22Rv1 (cell line): ENCODE measurements around the gene HIPK2.

Experiments
- ZFX ChIP-seq: fragments of 450-650 bp; IDR thresholded peaks from 2 replicates; pipeline ENCODE4 v1.6.1; 2017; ENCODE audit warnings: antibody characterized with exemption, borderline replicate concordance
- TF ChIP-seq, protein P1 (sequence below): fragments of 450-650 bp; IDR thresholded peaks from 2 replicates; pipeline ENCODE4 v1.5.1; 2017; ENCODE audit warnings: mild to moderate bottlenecking

GRCh38 chr7:139657725-139658124, 120.1 kb downstream of the HIPK2 start:
- TF ChIP-seq, protein P1, sequence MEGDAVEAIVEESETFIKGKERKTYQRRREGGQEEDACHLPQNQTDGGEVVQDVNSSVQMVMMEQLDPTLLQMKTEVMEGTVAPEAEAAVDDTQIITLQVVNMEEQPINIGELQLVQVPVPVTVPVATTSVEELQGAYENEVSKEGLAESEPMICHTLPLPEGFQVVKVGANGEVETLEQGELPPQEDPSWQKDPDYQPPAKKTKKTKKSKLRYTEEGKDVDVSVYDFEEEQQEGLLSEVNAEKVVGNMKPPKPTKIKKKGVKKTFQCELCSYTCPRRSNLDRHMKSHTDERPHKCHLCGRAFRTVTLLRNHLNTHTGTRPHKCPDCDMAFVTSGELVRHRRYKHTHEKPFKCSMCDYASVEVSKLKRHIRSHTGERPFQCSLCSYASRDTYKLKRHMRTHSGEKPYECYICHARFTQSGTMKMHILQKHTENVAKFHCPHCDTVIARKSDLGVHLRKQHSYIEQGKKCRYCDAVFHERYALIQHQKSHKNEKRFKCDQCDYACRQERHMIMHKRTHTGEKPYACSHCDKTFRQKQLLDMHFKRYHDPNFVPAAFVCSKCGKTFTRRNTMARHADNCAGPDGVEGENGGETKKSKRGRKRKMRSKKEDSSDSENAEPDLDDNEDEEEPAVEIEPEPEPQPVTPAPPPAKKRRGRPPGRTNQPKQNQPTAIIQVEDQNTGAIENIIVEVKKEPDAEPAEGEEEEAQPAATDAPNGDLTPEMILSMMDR, result no peak
- TF ChIP-seq ZFX, result no peak
